H1 (cell line): ENCODE measurements around the gene ALDOC. TPM values are rescaled to one million over a fixed set of nuclear protein-coding genes. Genes with fewer than 3 reads are reported as not detected.
A peak's percentile ranks its signal among the peaks of the same experiment; 100 is the strongest.

ENCODE experiments used
- CTCF ChIA-PET: fragments of 300-600 bp; sonication (Branson Sonifier 250); formaldehyde crosslinking; loops from one replicate; lab custom pipeline; 2021; ENCODE audit not compliant: partially characterized antibody; lab: Charles Lee
- POLR2A ChIA-PET: fragments of 300-600 bp; sonication (Branson Sonifier 250); formaldehyde crosslinking; loops from one replicate; lab custom pipeline; 2021; ENCODE audit warnings: inconsistent platforms; ENCODE audit not compliant: partially characterized antibody; lab: Charles Lee
- DNase-seq, 2 experiments: peaks; one replicate each; pipeline versions ENCODE4 v3.0.0 to v3.0.0-alpha.2; 2010 to 2022; ENCODE audit warnings: low spot score in 2 of 2, low read depth in 1 of 2, mixed read lengths in 1 of 2
- FAIRE-seq: peaks from 2 replicates; lab custom pipeline; 2011; peaks lifted over from hg19 to GRCh38; lab: Jason Lieb, UNC
- H2AFZ ChIP-seq: 2 replicates; pipeline ENCODE4 v1.8.1; 2012; ENCODE audit warnings: low read length, inconsistent platforms
- H2AK5ac ChIP-seq: 2 replicates; pipeline ENCODE4 v1.6.1; 2013; ENCODE audit warnings: low read depth, low read length
- H2BK120ac ChIP-seq: replicated peaks from 2 replicates; pipeline ENCODE3; 2013; ENCODE audit warnings: low read depth, low read length, inconsistent platforms
- H2BK12ac ChIP-seq: 2 replicates; pipeline ENCODE4 v1.6.1; 2013; ENCODE audit warnings: low read depth, low read length
- H2BK15ac ChIP-seq: 2 replicates; pipeline ENCODE4 v1.6.1; 2013; ENCODE audit warnings: low read length
- H2BK20ac ChIP-seq: 2 replicates; pipeline ENCODE4 v1.6.1; 2013; ENCODE audit warnings: low read length
- H2BK5ac ChIP-seq: 2 replicates; pipeline ENCODE4 v1.6.1; 2013; ENCODE audit warnings: low read depth, low read length
- H3K14ac ChIP-seq: 2 replicates; pipeline ENCODE4 v1.6.1; 2013; ENCODE audit warnings: inconsistent platforms; ENCODE audit not compliant: insufficient read length
- H3K18ac ChIP-seq: 2 replicates; pipeline ENCODE4 v1.6.1; 2013; ENCODE audit warnings: low read length; ENCODE audit errors: extremely low read depth
- H3K23ac ChIP-seq: 2 replicates; pipeline ENCODE4 v1.6.1; 2013; ENCODE audit warnings: inconsistent platforms; ENCODE audit not compliant: insufficient read length
- H3K23me2 ChIP-seq: 2 replicates; pipeline ENCODE4 v1.6.1; 2013; ENCODE audit warnings: low read depth, low read length
- H3K27ac ChIP-seq: 2 replicates; pipeline ENCODE4 v1.6.1; 2011; ENCODE audit warnings: low read depth, low read length, inconsistent platforms
- H3K27me3 ChIP-seq, 4 experiments: replicated peaks in 1 of 4; 1 replicate in 1 of 4; 2 replicates in 3 of 4; pipeline versions ENCODE4 v1.6.1 to v1.8.1; 2011 to 2013; ENCODE audit warnings: low read length in 3 of 4, mild to moderate bottlenecking in 3 of 4, inconsistent platforms in 2 of 4, mixed read lengths in 2 of 4, moderate library complexity in 1 of 4; ENCODE audit not compliant: control insufficient read depth in 3 of 4, insufficient read depth in 3 of 4; ENCODE audit errors: extremely low read depth in 1 of 4
- H3K36me3 ChIP-seq, 4 experiments: 2 replicates each; pipeline versions ENCODE4 v1.6.1 to v1.8.1; 2011 to 2013; ENCODE audit warnings: mild to moderate bottlenecking in 4 of 4, low read length in 3 of 4, moderate library complexity in 2 of 4, control low read depth in 1 of 4, inconsistent platforms in 1 of 4; ENCODE audit not compliant: insufficient read depth in 4 of 4, control insufficient read depth in 2 of 4
- H3K4ac ChIP-seq: replicated peaks from 2 replicates; pipeline ENCODE3; 2013; ENCODE audit warnings: low read length, low read depth, mixed read lengths, inconsistent platforms; ENCODE audit not compliant: insufficient read length
- H3K4me1 ChIP-seq, 4 experiments: replicated peaks in 1 of 4; 1 replicate in 1 of 4; 2 replicates in 3 of 4; pipeline versions ENCODE4 v1.6.1 to v1.8.1; 2011 to 2013; ENCODE audit warnings: low read length in 3 of 4, inconsistent platforms in 2 of 4, mixed read lengths in 1 of 4; ENCODE audit not compliant: insufficient read depth in 4 of 4, control insufficient read depth in 3 of 4
- H3K4me2 ChIP-seq, 2 experiments: 2 replicates each; pipeline versions ENCODE4 v1.6.1 to v1.8.1; 2011 to 2013; ENCODE audit warnings: low read depth in 2 of 2, low read length in 2 of 2, control low read depth in 1 of 2, inconsistent platforms in 1 of 2, mild to moderate bottlenecking in 1 of 2; ENCODE audit not compliant: insufficient read depth in 1 of 2
- H3K4me3 ChIP-seq, 4 experiments: fragments of 200-600, 300-600 bp in 1 of 4; sonication (generic), shearing (Covaris generic), sonication (Bioruptor Twin) in 1 of 4; 2 replicates each; pipeline versions ENCODE4 v1.5.1 to v1.8.1; 2011 to 2016; ENCODE audit warnings: low read length in 4 of 4, low read depth in 3 of 4, control low read depth in 2 of 4, inconsistent platforms in 2 of 4, mild to moderate bottlenecking in 2 of 4, mixed read lengths in 1 of 4, moderate library complexity in 1 of 4; ENCODE audit not compliant: insufficient read depth in 2 of 4; ENCODE audit errors: extremely low read depth in 1 of 4
- H3K56ac ChIP-seq: replicated peaks from 2 replicates; pipeline ENCODE3; 2013; ENCODE audit warnings: low read depth, mild to moderate bottlenecking, mixed read lengths, low read length, inconsistent platforms; ENCODE audit not compliant: insufficient read length
- H3K79me1 ChIP-seq: 2 replicates; pipeline ENCODE4 v1.6.1; 2013; ENCODE audit warnings: low read depth, low read length, control low read depth
- H3K79me2 ChIP-seq, 2 experiments: 2 replicates each; pipeline versions ENCODE4 v1.6.1 to v1.8.1; 2012 to 2013; ENCODE audit warnings: low read length in 2 of 2, mild to moderate bottlenecking in 2 of 2, inconsistent platforms in 1 of 2; ENCODE audit not compliant: insufficient read depth in 2 of 2, control insufficient read depth in 1 of 2
- H3K9ac ChIP-seq, 4 experiments: replicated peaks in 1 of 4; 1 replicate in 1 of 4; 2 replicates in 3 of 4; pipeline versions ENCODE4 v1.6.1 to v1.8.1; 2011 to 2013; ENCODE audit warnings: low read depth in 3 of 4, low read length in 3 of 4, control low read depth in 2 of 4, mild to moderate bottlenecking in 2 of 4, moderate library complexity in 2 of 4, inconsistent platforms in 1 of 4; ENCODE audit errors: extremely low read depth in 1 of 4
- H3K9me3 ChIP-seq, 2 experiments: 2 replicates each; pipeline versions ENCODE4 v1.6.1 to v1.8.1; 2012 to 2013; ENCODE audit warnings: mild to moderate bottlenecking in 2 of 2, moderate library complexity in 2 of 2, control low read depth in 1 of 2, inconsistent platforms in 1 of 2, low read depth in 1 of 2, low read length in 1 of 2, mixed read lengths in 1 of 2; ENCODE audit not compliant: insufficient read depth in 2 of 2
- H4K20me1 ChIP-seq, 2 experiments: replicated peaks in 1 of 2; 2 replicates each; pipeline versions ENCODE3 to v1.8.1; 2011 to 2013; ENCODE audit warnings: inconsistent platforms in 2 of 2, low read length in 2 of 2, mild to moderate bottlenecking in 1 of 2; ENCODE audit not compliant: insufficient read depth in 2 of 2, control insufficient read depth in 1 of 2
- H4K5ac ChIP-seq: 2 replicates; pipeline ENCODE4 v1.6.1; 2013; ENCODE audit warnings: low read length, low read depth, mixed read lengths, inconsistent platforms; ENCODE audit not compliant: insufficient read length
- H4K8ac ChIP-seq: 2 replicates; pipeline ENCODE4 v1.8.0; 2013; ENCODE audit warnings: mild to moderate bottlenecking, moderate library complexity, low read length, inconsistent platforms; ENCODE audit not compliant: insufficient read depth; ENCODE audit errors: extremely low read depth
- H4K91ac ChIP-seq: replicated peaks from 2 replicates; pipeline ENCODE3; 2013; ENCODE audit warnings: low read length, mixed read lengths, inconsistent platforms; ENCODE audit not compliant: insufficient read length
- ASH2L ChIP-seq: fragments of 200-600, 300-600 bp; sonication (generic); IDR thresholded peaks from one replicate; pipeline ENCODE4 v1.7.1; 2017; ENCODE audit warnings: low read length
- BRCA1 ChIP-seq: IDR thresholded peaks from 2 replicates; pipeline ENCODE4 v1.6.1; 2012; ENCODE audit warnings: low read depth, low read length, improper control_type of control experiment
- EP300 ChIP-seq, 2 experiments: IDR thresholded peaks; 1 replicate in 1 of 2; 2 replicates in 1 of 2; pipeline ENCODE4 v1.6.1; 2011 to 2012; ENCODE audit warnings: low read depth in 2 of 2, low read length in 2 of 2, mild to moderate bottlenecking in 2 of 2, borderline replicate concordance in 1 of 2, inconsistent platforms in 1 of 2, moderate library complexity in 1 of 2
- EZH2 ChIP-seq: fragments of 200-600 bp; sonication (generic); IDR thresholded peaks from 2 replicates; pipeline ENCODE4 v1.7.1; 2012; ENCODE audit warnings: low read depth, mild to moderate bottlenecking, moderate library complexity, low read length, inconsistent platforms; ENCODE audit not compliant: severe bottlenecking
- KDM1A ChIP-seq: fragments of 200-600, 300-600 bp; sonication (generic); IDR thresholded peaks from 2 replicates; pipeline ENCODE4 v1.7.1; 2016; ENCODE audit warnings: mild to moderate bottlenecking, low read length, borderline replicate concordance
- MAFK ChIP-seq: IDR thresholded peaks from 2 replicates; pipeline ENCODE4 v1.6.1; 2012; ENCODE audit warnings: low read depth, mild to moderate bottlenecking, improper control_type of control experiment, low read length
- SIN3A ChIP-seq, 2 experiments: IDR thresholded peaks in 1 of 2; conservative IDR thresholded peaks in 1 of 2; 2 replicates each; pipeline ENCODE4 v1.6.1; 2011 to 2012; ENCODE audit warnings: low read length in 2 of 2, improper control_type of control experiment in 1 of 2, low read depth in 1 of 2, mild to moderate bottlenecking in 1 of 2
- SP2 ChIP-seq: IDR thresholded peaks from 2 replicates; pipeline ENCODE4 v1.6.1; 2012; ENCODE audit warnings: mild to moderate bottlenecking, low read length, inconsistent platforms
- TAF1 ChIP-seq: IDR thresholded peaks from 2 replicates; pipeline ENCODE4 v1.6.1; 2011; ENCODE audit warnings: mild to moderate bottlenecking, low read depth, low read length
- TAF7 ChIP-seq: optimal IDR thresholded peaks from 2 replicates; pipeline ENCODE3; 2011; ENCODE audit warnings: low read depth, mild to moderate bottlenecking, inconsistent platforms, low read length, moderate library complexity, borderline replicate concordance
- WGBS, 2 experiments: shearing (Covaris generic) in 1 of 2; methylation state at CpG; one replicate each; pipeline versions ENCODE4 v1.1.6 to v1.1.7; 2013 to 2015; ENCODE audit warnings: low lambda C conversion rate in 2 of 2, mixed read lengths in 2 of 2, inconsistent platforms in 1 of 2, low coverage in 1 of 2, missing lambda C conversion rate in 1 of 2; ENCODE audit not compliant: insufficient replicate concordance in 2 of 2, insufficient coverage in 1 of 2, insufficient read length in 1 of 2; ENCODE audit errors: extremely low coverage in 1 of 2, missing lambda C conversion rate in 1 of 2; 5-methylcytosine and 5-hydroxymethylcytosine counted together
- polyA plus RNA-seq, 7 experiments: library from polyadenylated mRNA; depleted of rRNA in 3 of 7; stranded (reverse) in 5 of 7; unstranded in 2 of 7; fragments of >200 nt in 5 of 7; fragments of 200-250 nt in 2 of 7; gene quantifications; 1 replicate in 5 of 7; 2 replicates in 1 of 7; 4 replicates in 1 of 7; pipeline versions ENCODE4 v1.2.1 to v1.2.3, GENCODE V29; 2011 to 2013; ENCODE audit warnings: missing spikeins in 2 of 7, mixed read lengths in 2 of 7
- total RNA-seq: library from RNA; stranded (reverse); fragmentation: NEBNext Ultra II Directional; extraction: Animal tissue kit (Norgen Biotek cat#: 25700); gene quantifications from 2 replicates; pipeline ENCODE4 v1.2.1, GENCODE V29; 2021
- TF ChIP-seq, protein P1 (sequence below), 3 experiments: IDR thresholded peaks; 1 replicate in 2 of 3; 2 replicates in 1 of 3; pipeline versions ENCODE4 v1.5.1 to v1.6.1; 2011; ENCODE audit warnings: low read length in 3 of 3, mild to moderate bottlenecking in 3 of 3, inconsistent platforms in 2 of 3, low read depth in 1 of 3, moderate library complexity in 1 of 3; ENCODE audit not compliant: insufficient read depth in 1 of 3; ENCODE audit errors: control extremely low read depth in 1 of 3

The ALDOC gene
- total and polyA plus RNA-seq, 2 of the 8 experiments (the other 6 are each of a cell fraction or from before 2014, with no cell fraction given), result 51.6 to 103 TPM

DNA sequence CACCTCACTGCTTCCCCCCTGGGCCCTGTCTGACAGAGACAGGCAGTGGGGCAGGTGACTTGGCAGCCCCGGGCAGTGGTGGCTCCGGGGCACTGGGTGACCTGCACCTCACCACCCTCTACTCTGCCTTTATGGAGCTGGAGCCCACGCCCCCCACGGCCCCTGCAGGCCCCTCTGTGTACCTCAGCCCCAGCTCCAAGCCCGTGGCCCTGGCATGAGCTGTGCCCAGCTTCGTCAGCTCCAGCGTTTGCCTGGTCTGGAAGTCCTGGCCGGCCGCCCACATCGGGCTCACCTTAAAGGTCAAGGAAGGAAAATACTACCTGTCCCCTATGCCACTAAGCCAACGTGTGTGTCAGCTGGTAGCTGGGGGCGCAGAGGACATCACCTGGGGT is 39.5 kb downstream of the ALDOC start:
- no peak overlapping the region for H3K4me3 ChIP-seq
- no peak for FAIRE-seq
- H3K9me3 ChIP-seq, result no peaks in the 10 kb centered on the region
- H3K4me2 ChIP-seq, result no peak overlapping the region
- no peak overlapping the region for H3K9ac ChIP-seq
- H3K23ac ChIP-seq, result no peak overlapping the region
- no peak overlapping the region for H3K14ac ChIP-seq
- WGBS, 2 experiments, result 90% methylated on average over 12 of the region's 12 CpGs; no CpG with 5 or more reads in 1 of the 2 experiments
- no peak overlapping the region for H2BK15ac ChIP-seq
- H4K91ac ChIP-seq, result no peak overlapping the region
- no peaks in the 10 kb centered on the region for H3K27me3 ChIP-seq
- no peak for DNase-seq
- H3K23me2 ChIP-seq, result no peaks in the 10 kb centered on the region
- no peak overlapping the region for H2BK5ac ChIP-seq
- no peaks in the 10 kb centered on the region for H3K79me1 ChIP-seq
- H3K4ac ChIP-seq, result no peak overlapping the region
- H3K27ac ChIP-seq, result no peak overlapping the region
- no peaks in the 10 kb centered on the region for H3K36me3 ChIP-seq
- H3K4me1 ChIP-seq, result peaks cover 0 to 5% (median 0%) of the 10 kb centered on the region in 4 experiments; a peak in 2 of 7 replicates
- CTCF ChIA-PET, result interaction anchor here (0.7 to 18.4 kb wide), 12 partner anchors 10 to 121 kb away, joined by 3 to 547 read pairs (median 4); partner anchors contain the start of gene FOXN1
- H3K79me2 ChIP-seq, result no peaks in the 10 kb centered on the region
- peak overlapping the region; percentile 43; the same call in 1 of the 2 replicates for H4K8ac ChIP-seq
- H3K18ac ChIP-seq, result no peak overlapping the region
- H4K5ac ChIP-seq, result no peak overlapping the region
- H3K56ac ChIP-seq, result no peak overlapping the region
- H2BK20ac ChIP-seq, result no peak overlapping the region
- H4K20me1 ChIP-seq, result no peaks in the 10 kb centered on the region
- H2AK5ac ChIP-seq, result no peak overlapping the region
- TF ChIP-seq EP300 (IDR thresholded peaks at IDR 0.05; ENCODE audit: borderline replicate concordance in 1 of 2, low read depth in 2 of 2, low read length in 2 of 2) (no peak), SP2 (no peak), KDM1A (no peak), SIN3A (conservative IDR thresholded peaks at IDR 0.05 in 1 of 2, IDR thresholded peaks at IDR 0.05 in 1 of 2; ENCODE audit: low read depth in 1 of 2, low read length in 2 of 2) (no peak), BRCA1 (no peak), TAF7 (no peak), MAFK (no peak), ASH2L (no peak), TAF1 (no peak), EZH2 (no peak)
- TF ChIP-seq, protein P1, sequence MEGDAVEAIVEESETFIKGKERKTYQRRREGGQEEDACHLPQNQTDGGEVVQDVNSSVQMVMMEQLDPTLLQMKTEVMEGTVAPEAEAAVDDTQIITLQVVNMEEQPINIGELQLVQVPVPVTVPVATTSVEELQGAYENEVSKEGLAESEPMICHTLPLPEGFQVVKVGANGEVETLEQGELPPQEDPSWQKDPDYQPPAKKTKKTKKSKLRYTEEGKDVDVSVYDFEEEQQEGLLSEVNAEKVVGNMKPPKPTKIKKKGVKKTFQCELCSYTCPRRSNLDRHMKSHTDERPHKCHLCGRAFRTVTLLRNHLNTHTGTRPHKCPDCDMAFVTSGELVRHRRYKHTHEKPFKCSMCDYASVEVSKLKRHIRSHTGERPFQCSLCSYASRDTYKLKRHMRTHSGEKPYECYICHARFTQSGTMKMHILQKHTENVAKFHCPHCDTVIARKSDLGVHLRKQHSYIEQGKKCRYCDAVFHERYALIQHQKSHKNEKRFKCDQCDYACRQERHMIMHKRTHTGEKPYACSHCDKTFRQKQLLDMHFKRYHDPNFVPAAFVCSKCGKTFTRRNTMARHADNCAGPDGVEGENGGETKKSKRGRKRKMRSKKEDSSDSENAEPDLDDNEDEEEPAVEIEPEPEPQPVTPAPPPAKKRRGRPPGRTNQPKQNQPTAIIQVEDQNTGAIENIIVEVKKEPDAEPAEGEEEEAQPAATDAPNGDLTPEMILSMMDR (IDR thresholded peaks at IDR 0.05; ENCODE audit: control extremely low read depth in 1 of 3, insufficient read depth in 1 of 3, low read depth in 1 of 3, low read length in 3 of 3), result no peak
- H2BK12ac ChIP-seq, result no peak overlapping the region
- POLR2A ChIA-PET, result no interaction called here
- H2BK120ac ChIP-seq, result no peak overlapping the region
- no peak overlapping the region for H2AFZ ChIP-seq
